Measurements from ENCODE around the gene CCDC40.
"Not testable (repeated sequence)": the region's sequence is repeated elsewhere in the genome, so short reads cannot be mapped to it uniquely, and the experiment has no call there.

Gene CCDC40

GRCh38 chr17:80024206-80024972 is 12.1 kb upstream of the CCDC40 start:
- no peak for DNase-seq

DNA sequence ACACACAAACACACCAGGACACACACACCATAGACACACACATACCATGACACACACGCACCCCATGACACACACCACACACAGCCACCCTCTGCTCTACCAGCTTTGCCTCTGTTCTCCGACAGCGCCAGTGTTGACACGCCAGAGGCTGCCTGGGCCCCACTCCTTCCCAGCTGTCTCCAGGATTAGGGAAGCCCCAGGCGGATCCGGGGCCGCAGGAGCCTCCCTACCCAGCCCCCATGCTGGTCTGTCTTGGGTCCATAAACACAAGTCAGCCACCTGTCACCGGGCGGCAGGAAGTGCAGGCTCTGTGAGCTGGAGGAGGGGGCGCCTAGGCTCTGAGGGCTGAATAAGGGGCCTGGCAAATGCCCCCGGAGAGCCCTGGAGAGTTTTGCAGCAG is 11.3 kb upstream of the CCDC40 start:
- no peak for DNase-seq

DNA sequence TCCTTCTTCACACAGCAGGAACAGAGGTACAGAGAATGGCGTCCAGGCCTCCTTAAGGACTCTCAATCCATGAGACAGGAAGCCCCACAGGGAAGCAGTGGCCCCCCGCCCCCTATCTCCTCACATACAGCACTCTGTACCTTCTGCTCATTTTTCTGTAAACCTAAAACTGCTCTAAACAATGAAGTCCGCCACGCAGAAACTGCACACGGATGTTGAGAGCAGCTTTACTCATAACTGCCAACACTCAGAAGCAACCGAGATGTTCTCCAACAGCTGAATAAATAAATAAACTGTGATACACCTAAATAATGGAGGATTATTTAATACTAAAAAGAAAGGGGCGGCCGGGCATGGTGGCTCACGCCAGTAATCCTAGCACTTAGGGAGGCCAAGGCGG is 10.6 kb upstream of the CCDC40 start:
- DNase-seq = no peak

- DNase-seq = no peak
Measured at GRCh38 chr17:80026359-80027042, 9.9 kb upstream of the CCDC40 start.

GRCh38 chr17:80027043-80027435 is 9.4 kb upstream of the CCDC40 start:
- no peak for DNase-seq

DNA sequence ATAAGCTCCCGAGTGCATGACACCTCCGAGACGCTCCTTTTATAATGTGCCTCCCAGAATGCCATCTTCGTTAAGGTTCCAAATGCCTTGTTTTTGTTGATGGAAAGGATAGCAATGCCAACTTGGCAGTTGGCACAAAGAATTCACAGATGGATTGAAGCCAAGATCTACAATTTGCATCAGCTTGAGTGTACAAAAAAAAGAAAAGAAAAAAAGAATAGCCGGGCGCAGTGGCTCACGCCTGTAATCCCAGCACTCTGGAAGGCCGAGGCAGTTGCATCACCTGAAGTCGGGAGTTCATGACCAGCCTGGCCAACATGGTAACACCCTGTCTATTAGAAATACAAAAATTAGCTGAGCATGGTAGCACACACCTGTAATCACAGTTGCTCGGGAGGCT is 8.4 kb upstream of the CCDC40 start:
- DNase-seq = no peak

DNA sequence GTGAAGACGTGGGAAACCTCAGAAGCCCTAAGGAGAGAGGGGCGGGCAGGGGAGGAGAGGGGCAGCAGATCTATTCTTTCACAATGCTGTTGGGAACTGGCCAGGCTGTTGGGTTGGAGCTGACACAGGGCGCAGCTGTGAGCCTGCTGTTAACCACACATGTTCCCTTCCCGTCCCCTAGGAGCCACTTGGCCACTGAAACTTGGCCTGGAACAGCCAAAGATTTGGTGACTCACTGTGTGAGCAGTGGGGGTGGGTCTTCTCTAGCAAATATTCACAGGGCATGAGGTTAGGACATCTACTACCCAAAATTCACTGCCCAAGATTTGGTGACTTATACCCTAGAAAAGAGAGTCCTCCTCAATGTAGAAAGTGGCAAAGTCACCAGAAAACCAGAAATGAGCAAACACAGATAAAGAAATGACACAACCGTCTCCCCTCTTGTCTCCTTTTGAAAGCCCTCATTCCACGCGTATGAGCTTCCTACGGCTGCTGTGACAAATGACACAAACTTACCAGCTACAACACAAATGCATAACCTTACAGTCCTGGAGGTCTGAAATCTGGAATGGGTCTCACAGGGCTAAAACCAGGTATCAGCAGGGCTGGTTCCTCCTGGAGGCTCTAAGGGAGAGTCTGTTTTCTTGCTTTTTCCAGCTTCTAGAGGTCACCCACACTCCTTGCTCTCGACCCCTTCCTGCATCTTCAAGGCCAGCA is 7.0 kb upstream of the CCDC40 start:
- no peak for DNase-seq

DNA sequence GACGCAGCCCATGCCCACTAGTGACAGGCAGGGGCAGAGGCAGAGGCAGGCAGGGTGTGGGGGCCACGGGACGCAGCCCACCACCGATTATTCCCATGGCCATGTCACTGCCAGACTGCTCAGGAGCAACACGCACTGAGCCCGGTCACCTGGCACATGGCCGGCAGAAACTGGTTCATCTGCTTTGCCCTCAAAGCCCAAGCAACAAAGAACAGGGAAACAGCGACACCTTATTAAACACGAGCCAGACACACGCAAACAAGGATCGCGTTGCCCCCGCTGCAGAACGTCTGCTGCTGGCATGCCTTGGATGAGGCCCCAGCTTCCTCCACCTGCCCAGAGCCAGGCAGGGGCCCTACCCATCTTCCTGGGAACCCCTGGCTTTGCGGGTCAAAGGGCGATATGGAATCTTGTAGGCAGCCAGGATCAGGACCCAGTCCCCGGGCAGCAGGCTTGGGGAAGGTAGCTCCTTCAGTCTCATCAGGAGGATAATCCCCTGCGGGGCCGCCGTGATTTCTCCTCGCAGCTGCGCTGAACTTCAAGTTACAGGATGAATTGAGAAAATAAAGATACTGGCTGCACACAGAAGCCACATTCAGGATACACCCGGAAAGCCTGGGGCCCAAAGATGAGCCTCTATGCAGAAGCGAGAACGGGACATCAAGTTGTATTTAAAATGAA is 5.6 kb upstream of the CCDC40 start:
- no peak for DNase-seq

DNA sequence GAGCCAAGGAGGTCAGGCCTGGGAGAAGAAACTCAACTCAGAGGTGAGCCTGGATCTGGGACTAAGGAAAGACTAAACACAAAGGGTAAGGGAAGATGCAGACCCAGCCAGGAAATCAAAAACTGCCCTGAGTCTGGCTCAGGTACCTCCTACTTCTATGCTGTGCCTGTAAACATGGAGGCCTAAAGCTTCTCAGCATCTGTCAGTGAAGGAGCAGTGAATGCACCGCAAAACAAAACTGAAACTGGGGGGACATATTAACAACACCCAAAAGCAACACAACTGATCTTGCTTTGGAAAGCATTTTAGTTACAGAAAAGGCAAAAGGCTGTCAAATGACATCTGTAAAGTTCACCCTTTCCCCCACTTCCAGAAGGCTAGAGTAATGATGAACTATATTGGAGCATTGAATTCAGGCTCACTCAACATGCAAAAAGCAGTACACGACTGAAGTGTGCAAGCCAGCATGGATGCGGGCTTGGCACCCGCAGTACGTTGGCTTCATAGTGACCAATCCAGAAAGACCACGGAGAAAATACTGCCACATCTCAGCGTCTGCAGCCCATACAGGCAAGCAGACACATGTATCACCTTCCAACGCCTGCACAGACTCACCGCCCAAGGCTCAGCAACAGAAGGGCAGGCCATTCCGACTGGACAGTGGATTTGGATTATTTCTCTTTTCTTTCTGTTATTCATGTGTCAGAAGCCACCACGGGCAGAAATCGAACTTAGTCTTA is 4.6 kb upstream of the CCDC40 start:
- DNase-seq = no peak

DNA sequence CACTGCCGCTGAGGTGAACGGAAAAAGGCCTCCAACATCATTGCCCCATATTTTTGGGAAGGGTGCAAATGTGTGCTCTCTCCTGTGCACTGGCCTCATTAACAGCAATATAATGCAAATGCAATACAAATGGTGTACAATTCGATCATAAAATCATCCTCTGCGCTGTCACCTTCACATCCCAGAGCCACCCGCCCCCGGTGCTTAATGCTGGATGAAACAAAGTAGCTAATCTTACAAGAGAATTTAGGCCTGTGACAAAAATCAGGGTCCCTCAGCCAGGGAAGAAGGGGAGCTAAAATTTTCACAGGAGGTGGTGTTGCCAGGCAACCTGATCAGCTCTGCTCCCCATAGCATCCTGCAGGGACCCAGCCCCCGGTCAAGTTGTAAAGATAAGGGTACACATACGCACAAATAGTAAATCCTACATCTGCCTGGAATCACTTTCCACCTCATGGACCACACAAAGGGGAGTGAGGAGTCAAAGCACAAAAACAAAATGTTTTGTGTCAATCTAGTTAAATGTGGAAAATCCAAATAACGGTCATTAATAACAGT is 3.7 kb upstream of the CCDC40 start:
- no peak for DNase-seq

DNA sequence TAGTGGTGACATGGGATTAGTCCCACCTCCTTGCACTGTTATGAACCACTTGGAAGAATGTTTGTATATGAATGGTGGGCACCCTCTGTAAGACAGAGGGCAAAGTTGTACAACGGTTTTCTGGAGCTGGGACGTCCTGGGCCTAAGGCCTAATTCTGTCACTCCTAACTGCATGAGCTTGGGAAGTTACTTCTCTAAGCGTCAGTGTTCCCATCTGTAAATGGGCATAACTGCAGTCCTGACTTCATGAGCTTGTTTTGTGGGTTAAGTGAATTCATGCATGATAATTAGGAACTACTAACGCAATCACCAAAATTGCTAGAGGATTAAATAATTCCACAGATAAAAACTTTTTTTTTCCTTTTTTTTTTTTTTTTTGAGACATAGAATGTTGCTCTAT is 2.6 kb upstream of the CCDC40 start:
- DNase-seq = no peak

DNA sequence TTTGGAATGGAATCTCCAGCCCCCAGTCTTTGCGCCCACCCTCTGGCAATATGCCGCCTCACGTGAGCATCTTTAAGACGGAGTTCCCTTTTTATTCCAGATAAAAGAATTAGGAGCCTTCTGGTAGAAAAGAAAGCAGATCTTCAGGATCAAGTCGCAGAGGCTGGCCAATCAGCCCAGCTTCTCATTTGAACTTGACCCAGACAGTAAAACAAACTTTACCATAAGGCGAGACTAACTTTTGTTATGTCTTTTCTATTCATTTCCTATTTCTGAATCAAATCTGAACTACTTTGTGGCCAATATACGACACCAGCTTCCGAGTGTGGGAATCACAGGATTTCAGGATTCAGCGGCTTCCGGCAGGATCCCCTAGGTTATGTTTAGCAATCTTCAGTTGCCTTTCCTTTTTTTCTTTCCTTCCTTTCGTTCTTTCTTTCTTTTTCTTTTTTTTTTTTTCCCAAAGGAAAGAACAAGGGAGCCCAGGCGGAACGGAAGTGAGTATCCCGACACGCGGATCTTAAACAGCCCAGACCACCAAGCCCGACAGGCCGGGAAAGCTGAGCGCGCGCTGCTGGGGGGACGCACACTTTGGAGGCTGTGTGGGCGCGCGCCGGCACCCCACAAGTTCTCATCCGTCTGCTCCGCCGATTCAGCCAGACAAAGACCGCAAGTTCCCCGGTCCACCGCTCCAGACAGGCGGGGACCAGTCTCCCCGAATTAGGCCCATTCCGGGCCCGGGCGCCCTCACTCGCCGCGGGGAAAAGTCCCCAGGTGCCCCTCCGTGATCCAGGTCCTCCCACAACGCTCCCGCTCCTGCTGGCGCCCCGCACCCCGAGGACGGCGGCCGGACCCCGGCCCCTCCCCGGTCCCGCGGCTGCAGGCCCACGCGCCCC is 1.4 kb upstream of the CCDC40 start:
- peak; percentile 32 for DNase-seq

DNA sequence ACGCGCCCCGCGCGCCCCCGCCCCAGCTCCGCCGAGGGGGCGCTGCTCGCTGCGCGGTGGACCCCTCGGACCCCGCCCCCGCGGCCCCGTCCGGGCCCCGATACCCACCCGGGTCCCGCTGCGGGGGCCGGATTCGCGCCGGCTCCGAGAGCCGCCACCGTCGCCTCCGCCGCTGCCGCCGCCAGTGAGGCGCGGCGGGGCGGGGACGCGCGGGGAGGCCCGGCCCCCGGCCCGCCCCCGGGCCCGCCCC is 830 bp upstream of the CCDC40 start, which contains the start of gene TBC1D16:
TSS of gene TBC1D16 (minus strand) at position 186 of the 250 bp plus-strand sequence. CDS start 22,325 bp downstream, outside the sequence.
- DNase-seq = no peak

DNA sequence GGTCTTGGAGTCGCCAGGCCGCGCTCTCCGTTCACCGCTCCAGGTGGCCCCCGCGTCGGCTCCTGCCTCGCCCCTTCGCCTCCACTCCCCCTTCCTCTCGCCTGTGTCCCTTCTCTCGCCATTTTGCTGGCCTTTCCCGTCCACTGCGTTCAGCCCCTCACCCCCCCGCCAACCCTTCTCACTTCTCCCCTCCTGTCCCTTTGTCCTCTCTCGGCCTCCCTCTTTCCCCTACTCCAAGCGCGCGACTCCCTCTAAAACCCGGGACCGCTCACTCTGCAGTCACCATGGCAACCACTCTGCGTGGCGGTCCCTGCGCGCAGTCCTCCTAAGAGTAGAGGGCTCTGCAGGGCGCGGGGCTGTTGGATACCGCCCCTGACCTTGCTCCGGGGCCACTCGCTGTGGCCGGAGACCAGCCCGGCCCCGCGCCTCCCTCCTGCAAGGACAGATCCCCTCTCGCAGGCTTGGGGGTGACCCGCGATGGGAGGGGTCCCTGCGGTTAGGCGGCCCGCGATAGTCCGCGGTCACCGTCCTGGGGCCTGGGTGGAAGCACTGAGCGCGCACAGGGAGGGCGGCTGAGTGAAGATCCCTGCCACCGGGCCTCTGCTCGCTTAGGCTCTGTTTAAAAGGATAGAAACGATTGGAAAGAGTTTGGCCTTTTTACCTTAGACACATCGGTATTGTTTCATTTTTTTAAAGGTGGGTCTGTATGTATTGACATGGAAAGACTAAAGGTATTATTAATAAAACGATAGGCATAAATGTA is 454 bp downstream of the CCDC40 start:
- DNase-seq = peak; percentile 12

DNA sequence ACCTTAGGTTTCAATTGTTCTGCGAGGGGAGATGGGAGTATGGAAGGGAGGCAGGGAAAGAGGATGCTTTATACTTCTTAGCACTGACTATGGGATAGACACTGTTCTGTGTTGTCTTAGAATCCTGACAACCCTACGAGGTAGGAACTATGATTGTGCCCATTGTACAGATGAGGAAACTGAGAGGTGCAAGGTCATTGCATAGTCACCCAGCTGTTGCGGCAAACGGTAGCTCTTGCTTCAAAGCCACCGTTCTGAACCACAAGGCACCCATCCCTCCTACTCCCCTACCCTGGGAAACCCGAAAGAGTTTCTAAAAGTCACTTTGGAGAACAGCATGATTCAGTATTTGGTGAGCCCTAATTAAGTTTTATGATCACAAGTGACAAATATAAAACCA is 7.5 kb downstream of the CCDC40 start:
- DNase-seq = no peak

- DNase-seq = no peak
Measured at GRCh38 chr17:80045703-80046102, 9.3 kb downstream of the CCDC40 start.

DNA sequence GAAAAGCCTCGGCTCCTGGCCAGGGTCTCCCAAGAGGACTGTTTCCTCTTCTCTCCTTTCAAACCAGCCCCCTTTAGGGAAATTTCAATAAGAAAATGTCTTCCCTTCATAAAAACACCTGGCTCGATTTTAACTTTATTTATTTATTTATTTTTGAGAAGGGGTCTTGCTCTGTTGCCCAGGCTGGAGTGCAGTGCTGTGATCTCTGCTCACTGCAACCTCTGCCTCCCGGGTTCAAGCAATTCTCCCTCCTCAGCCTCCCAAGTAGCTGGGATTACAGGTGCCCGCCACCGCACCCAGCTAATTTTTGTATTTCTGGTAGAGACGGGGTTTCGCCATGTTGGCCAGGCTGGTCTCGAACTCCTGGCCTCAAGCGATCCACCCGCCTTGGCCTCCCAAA is 10.3 kb downstream of the CCDC40 start:
- not testable (repeated sequence) for DNase-seq

GRCh38 chr17:80047176-80047575 is 10.7 kb downstream of the CCDC40 start:
- DNase-seq = no peak

DNA sequence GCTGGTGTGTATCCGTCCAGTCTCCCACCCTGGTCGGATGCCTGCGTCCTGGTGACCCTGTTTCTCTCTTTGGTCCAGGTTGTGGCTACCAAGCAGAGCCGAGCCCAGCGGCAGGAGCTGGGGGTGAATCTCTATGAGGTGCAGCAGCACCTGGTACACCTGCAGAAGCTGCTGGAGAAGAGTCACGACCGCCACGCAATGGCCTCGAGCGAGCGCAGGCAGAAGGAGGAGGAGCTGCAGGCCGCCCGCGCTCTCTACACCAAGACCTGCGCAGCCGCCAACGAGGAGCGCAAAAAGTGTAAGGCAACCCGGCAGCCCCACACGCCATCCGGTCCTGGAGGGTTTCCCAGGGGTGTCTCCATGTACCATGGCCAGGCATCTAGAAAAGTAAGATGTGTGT is 13.5 kb downstream of the CCDC40 start:
- DNase-seq = no peak

DNA sequence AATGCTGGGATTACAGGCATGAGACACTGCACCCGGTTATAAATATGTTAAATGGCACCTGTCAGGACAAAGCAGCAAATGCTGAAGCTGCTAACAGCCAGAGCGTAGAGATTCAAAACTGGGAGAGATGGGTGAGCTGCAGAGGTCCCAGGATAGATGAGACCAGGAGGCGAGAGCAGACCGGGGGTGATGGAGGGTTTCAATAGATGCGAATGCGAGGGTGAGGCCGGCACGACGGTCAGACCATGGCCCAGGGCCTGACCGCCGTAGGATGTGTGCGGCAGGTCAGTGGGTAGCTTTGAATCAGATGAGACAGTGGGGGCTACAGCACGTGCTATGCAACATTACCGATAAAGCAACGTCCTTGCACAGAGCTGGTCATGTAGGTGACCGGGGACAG is 14.3 kb downstream of the CCDC40 start:
- no peak for DNase-seq

DNA sequence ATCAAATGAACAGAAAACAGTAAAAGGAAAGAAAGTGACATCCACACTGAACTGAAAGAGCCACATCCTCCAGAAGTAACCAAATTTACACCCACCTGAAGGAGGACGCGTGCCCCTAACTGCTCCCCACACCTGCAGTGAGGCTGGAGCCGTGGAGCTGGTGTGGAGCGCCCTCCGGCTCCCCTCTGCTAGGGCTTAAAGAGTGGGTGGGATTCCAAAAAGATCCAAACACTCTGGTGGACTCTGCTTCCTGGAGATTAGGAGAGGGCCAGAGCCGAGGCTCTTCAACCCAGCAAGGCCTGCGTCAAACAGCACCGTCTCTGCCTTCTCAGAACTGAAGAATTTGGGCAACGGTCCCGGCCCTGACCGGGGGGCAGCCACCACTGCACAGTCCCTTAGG is 15.2 kb downstream of the CCDC40 start:
- no peak for DNase-seq
